ENCODE data around the gene MAML2.

MAML2 gene

DNA sequence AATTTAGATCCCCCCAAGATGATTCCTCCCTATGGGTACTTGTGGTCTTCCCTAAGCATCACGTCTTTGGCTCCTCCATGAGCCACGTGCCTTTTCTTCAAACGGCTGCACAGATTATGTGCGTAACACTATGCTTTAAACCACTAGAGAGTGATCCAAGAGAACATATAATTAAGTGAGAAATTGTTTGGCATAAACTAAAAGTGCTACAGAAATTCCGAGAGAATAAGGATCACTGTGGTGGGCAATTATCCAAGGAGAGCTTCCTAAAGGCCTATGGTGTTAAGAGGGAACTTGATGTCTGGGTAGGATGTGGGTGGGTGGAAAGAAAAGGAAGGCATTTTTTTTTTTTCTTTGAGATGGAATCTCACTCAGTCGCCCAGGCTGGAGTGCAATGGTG, 110.9 kb downstream of the MAML2 start:
- no peak for DNase-seq

DNA sequence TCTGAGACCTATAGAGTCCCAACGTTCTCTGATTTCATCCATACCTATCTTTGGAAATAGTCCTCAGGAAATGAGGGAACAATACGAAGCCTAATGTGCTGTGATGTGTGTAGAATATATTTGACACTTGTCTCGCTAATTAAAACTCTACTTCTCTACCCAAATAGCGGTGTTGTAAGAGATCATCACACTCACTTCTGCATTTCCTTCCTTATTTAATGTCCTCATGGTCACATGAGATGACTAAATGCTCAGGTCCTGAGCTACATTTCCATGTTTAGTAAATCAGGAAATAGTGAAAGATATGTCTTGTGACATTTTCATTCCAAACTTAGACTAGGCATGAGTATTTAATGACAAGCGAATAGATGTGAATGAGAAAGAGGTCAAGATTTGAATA, 112.3 kb downstream of the MAML2 start:
- DNase-seq = no peak

DNA sequence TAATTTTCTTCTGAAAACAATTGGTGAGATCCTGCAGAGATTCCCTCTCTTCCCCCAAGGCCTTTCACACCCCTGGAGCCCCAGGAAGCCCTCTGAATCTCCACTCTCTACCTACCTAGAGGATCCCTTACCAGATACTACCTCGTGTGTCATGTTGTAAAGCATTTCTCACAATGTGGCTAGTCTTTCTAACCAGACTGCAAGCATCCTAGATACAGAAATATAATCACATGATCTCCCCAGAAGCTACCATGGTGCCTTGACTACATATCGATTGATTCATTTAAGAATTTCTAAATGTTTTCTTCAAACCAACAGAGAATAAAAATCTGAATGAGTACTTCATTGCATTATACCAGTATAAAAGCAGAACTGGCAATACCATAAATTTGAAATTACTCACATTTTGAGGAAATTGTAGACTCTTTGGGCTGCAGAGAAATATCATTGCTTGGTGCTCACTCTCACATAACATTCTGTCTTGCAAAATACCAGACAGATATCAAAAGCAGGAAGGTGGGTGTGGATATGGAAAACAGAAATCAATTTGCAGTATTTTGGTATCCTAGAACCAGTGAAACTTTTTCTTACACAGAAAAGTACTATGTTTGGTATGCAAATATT, 113.5 kb downstream of the MAML2 start:
- no peak for DNase-seq

DNA sequence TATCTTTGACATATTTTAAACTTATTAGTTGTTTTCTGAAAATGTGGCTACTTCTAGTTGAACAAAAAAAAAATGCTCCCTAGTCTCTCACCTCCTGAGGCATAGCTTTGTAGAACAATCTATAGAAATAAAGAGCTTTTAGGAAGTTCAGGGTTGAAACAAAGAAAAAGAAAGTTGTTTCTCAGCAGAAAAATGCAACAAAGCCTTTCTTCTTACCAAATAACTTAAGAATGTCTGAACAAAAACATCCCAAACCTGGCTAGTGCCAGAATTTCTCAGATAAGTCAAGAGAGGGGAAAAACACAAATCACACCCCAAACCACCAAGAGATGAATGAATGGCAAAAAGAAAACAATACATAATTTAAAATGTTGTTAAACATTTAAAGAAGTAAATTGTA, 114.1 kb downstream of the MAML2 start:
- no peak for DNase-seq

DNA sequence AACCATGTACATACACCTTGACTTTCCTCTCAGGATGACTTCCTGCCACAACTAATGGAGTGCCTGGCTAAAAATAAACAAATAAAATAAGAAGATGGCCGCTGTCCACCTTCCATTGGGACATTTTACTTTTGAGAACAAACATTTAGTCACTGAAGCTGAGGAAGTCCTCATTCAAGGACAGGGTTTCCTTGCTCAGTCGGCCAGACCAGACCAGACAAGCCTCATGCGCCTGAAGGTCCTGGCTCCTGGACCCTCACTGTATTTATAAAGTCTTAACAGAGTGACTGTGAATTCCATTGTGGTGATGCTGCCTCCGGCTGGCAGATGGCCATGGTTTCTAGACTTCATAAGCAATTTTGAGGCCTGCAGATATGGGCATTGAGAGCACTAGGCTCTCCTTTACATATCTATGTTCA, 114.5 kb downstream of the MAML2 start:
- no peak for DNase-seq

DNA sequence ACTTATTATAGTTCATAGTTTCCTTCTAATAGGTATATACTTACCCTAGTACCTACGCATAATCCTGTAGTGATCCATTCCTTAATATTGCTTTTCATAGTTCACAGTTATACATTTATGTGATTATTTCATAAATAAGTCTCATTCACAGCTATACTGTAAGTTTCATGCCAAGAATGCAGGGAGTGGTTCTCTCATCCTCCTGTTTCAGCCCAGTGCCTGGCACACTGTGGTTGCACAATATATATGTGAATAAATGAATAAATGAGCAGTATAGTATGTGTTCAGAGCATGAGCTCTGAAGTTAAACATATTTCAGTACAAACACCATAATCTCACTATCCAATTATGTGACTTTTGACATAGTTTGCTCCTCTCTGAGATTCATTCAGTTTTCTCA, 115.8 kb downstream of the MAML2 start:
- no peak for DNase-seq

DNA sequence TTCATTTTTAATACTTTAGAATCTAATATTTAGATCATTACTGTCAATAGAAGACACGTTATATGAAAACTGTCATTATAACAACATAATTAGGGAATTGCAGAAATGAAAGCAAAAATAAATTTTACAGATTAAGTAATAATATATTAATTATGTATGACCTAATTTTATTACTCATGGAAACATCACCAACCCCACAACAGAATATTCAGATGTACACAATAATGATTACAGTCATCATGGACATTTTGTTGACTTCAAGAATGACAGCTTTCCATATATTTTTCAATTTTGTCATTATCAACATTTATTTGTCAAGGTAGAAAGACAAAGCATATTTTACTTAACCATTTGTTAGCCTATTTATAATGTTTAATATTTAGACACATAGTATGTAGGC, 119.9 kb downstream of the MAML2 start:
- no peak for DNase-seq

DNA sequence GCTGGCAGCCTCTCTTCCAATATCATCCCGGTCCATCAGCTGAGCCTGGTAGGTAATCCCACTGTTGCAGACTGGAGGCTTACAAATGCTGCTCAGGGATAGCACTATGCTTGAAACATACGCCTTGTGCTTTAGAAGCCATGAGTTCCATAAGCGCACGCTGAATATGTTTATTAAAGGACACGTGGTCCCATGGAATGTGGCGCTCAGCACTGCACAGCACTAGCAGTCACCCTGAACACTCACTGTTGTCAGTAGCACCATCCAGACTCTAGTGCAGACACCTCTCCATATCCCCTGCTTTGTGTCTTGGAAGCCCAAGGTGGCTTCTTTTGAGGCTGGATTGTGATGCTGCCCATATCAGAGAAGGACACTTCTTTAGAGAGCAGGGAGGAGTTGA, 120.9 kb downstream of the MAML2 start:
- no peak for DNase-seq

DNA sequence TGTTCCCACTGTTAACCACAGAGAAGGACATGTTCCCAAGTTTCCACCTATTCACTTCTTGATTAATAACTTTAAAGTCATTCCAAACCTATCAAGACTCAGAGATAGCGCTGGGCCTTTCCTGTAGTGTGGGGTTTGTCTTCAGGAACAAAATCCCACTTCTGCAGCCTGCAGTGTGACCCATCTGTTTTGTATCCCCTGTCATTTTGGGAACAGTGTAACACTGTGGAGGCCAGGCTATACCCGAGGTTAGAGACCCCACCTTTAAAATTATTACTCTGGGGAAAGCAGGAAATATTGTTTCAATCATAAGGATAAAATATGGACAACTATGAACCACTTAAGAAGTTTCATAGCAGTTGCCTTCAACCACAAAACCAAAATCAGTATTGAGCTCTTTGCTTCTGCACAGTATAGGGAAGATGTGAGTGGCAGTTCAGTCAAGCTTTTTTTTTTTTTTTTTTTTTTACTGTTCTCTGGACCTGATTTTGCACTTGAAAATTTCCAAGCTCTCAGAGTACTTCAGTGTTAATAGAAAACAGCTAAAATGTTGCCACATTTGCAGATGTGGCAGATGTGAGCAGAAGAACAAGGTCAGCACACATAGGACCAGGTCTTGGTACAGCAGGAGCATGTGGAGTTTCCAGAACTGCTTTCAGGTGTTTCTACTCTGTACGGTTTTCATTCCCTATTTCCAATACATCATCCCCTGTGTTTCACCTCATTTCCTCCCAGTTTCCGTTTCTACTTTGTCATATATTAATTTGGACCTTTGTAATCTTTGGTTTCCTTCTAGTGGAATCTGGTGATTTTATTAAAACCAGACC, 121.5 kb downstream of the MAML2 start:
- DNase-seq = no peak

DNA sequence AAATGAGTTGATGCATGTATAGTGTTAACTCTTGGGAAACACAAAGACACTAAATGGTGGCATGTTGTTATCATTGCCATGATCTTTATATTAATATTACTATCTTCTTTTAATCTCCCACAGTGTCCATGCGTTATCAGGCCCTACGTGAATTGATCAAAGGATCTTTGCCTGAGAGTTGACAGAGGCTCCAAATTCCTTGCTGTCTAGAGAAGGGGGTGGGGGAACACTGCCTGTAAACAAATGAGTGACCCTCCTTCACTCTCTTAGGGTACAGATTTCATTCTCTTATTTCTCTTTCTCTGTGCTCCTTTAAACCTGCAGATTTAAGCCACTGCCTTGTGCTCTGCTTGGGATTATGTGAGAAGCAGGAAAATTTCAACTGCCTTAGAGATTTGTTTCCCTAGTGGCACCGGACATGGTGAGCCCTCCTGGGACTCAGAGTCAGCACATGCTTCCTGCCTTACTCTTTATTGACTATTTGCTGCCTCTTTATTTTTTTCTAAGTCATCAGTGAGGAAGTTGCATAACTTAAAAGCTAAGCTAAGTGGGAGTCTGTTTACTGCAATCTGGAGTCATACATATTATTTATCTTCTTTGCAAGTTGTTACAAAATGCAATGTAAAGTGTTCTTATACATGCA, 122.9 kb downstream of the MAML2 start:
- DNase-seq = no peak

DNA sequence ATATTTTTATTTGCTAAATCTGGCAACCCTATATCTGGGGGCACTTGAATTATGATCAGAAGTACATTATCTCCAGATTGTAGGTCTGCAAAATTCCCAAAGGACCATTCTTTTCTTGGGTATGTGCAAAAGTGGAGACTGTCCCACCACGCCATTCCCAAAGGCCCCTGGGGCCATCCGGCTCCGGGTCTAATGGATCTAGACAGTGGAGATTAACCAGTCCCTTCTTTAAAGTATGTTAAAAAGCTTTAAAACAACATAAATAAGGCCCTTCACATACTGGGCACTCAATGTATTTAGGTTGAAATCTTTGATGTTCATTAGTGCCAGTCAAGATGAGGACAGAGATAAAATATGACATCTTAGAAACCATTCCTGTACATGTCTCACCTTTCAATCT, 124.1 kb downstream of the MAML2 start:
- DNase-seq = no peak

DNA sequence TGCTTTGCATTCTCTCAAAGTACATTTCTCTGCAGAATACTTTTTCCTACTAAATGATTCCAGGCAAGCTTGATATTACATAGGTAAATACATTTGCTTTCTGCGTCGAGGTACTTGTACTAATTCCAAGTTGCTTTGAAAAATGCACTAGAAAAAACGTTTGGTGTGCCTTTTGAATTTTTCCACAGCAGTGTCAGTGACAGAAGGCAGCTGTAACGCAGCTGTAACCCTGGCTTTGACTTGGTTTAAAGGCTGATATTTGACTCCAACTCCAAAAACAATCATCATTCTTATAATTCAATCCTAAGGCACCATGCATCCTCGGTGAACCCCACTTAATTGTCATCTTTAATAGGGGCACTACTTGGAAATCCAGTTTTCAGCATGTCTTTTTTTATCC, 125.0 kb downstream of the MAML2 start:
- DNase-seq = no peak

DNA sequence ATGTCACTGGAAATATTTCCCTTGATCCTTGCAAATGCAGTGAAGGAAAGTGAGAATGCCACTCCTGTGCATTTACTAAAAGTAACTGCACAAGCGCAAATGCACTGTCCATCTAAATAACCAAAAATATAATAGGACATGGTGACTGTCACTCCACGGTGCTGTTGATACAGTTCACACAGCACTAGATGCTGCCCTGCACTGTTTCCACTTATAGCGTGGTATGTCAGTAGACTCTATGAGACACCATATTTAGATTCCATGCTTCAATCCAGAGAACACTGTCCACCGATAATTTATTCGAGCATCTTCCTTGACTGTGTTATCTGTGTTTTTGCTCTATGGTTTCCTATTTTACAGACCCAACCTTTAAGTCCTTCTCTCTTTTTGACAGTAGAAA, 125.8 kb downstream of the MAML2 start:
- no peak for DNase-seq

DNA sequence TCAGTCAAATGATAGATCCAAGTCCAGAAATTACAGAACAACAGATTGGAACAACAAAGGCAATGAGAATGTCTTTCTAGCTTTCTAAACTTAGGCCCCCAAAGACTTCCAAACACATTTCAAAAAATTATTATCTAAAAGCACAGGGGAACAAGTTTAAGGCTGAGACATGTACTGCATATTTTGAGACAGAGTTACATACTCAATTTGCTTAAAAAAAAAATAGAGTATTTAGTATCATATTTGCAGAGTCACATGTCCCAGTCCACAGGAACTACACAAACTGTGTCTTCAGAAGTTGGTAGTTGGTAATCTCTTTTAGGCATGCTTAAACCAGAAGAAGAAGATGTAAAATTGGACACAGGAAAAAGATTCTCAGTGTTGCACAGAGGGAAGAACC, 127.2 kb downstream of the MAML2 start:
- DNase-seq = no peak

DNA sequence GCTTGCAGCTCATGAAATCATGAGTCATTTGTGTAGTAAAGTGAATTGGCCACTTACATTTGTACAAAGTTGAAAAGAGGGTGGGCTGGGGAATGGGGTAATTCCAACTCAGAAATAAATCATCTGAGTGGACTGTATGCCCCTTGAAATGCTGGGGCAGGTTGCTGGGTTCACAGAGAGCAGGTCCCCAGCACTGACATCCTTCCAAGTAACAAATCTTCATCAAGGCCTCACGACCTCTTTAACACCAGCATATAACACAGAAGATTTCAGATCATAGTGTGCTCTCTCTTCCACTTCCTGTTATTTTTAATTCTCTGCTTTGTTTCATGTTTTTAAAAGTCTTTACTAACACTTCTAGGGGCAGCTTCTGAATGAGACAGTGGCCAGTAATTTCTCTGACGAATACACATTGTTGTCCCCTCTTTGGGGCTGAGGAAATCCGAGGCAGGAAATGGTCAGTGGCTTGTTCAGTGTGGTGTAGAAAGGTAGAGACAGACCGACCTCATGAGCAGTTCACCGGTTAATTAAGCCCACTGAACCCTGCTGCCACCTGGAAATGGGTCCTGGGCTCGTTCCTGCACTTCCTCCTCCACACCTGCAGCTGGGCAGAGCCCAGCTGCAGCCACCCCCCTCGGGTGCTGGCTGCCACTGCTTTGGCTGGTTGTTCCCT, 127.7 kb downstream of the MAML2 start:
- no peak for DNase-seq

DNA sequence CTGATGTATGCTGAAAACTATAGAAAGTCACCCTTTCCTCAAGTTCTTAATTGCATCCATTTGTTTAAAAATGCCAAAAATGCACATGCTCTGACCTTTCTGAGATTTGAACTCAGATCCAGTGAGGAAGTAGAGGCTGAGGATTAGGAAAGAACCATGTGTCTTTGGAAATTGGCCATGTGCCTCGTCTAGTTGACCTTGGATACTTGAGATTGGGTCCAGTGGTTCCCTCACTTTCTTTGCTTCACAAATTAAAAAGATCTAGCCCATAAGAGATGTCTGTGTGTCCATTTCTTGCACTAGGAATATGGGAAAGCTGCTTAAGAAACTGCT, 128.3 kb downstream of the MAML2 start:
- DNase-seq = no peak

DNA sequence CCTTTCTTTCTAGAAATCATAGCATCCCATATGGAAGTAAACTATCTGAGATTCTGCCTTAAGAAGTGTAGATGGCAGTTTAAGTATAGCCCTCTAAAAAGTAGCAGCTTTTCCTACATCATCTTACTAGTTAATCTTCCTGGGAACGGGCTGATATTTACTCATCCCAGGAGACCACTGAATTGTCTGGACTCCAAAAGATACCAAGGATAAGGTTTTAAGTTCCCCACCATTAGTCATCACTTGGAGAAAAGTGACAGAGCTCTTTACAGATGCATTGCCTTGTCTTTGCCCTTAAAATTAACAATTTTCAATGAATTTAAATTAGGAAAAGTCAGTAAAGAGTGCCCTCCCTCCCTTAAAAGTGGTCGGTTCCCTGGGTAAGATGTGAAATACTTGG, 129.5 kb downstream of the MAML2 start:
- no peak for DNase-seq

DNA sequence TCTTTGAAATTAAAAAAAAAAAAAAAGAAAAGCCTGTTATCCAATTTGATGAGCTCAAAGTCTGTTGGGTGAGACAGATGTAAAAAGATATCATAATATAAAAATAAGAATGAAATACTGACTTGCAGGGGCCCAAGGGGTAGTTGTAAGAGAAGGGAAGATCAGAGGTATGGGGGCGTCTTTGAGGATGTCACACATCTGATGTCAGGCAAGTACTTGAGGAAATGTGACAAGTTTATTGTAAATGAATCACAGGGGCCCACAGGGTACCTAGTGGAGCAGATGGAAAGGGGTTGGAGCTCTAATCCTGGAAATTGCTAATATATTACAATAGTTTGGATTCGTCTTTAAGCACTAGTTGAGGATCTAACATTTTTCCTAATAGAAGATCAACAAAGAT, 131.6 kb downstream of the MAML2 start:
- DNase-seq = no peak

DNA sequence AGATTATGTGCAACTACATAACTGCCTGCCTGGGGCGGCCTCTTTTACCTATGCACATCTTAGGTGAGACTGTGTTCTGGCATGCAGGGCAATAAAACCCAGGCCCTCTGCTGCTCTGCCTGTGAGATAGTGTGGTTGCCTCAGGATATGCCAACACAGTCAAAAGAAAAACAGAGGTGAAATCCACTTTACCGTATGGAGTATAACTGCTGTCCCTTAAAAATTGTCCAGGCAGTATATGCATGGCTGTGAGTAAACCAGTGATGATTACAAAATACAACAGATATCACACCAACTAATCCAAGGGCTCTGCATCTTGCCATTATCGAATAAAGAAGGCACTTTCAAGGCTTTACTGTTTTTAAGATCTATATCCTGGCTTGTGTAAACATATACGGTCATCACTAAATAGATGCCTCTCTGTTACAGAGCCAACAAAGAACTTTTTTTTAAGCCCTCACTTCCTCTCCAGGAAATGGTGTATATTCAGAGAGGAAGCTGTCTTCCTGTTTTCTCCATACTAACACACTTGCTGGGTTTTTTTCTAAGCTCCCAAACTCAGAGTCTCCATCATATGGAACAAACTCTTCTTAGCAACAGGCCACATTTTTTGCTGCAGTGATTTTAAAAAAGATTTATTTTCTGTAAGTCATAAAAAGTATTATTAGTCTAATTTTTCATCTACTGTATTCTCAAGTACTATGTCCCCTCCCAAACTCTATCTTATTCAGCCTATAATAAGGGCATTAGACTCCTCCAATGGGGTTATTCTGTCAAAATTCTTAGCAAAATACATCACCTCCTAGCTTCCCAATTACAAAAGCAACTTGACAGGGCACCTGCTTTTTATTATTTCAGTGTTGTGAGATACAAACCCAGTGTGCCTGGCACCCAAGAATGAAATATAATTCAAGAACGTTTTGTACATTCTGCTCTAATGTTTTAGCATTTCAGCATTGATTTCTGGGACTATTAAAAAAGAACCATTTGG, 135.2 kb downstream of the MAML2 start:
- DNase-seq = no peak

DNA sequence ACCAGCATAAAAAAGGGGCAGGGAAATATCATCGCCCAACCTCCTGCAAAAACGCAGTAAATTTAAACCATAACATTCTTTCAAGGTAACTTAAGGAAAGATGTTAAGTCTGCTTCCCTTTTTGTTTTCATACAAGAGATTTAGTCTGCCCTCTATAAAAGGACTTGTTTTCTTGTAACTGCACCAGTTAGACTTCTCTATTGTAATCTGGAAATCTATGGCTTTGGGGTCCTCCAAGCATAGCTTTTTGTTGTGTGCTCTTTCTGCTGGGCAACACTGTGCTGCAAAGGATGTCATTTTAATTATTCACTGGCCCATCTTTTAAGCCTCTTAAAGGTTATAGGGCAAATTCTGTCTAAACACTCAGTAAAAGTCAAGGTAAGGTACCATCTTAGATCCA, 136.0 kb downstream of the MAML2 start:
- DNase-seq = no peak

DNA sequence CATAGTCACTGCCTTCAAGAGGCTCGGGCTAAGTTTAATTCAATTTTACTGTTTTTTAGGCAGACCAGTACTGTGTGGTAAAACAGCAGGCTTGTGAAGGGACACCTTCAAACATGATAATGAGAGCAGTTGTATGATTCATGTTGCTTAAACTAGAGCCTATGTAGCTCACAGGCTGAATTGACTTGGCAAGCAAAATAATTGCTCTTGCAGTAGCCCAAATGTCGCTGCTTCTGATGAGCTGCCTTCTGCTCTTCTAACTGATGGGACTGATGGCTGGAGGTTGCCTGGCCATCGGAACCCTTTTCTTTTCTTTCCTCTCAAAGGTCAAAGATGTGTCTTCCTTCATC, 137.6 kb downstream of the MAML2 start:
- no peak for DNase-seq

DNA sequence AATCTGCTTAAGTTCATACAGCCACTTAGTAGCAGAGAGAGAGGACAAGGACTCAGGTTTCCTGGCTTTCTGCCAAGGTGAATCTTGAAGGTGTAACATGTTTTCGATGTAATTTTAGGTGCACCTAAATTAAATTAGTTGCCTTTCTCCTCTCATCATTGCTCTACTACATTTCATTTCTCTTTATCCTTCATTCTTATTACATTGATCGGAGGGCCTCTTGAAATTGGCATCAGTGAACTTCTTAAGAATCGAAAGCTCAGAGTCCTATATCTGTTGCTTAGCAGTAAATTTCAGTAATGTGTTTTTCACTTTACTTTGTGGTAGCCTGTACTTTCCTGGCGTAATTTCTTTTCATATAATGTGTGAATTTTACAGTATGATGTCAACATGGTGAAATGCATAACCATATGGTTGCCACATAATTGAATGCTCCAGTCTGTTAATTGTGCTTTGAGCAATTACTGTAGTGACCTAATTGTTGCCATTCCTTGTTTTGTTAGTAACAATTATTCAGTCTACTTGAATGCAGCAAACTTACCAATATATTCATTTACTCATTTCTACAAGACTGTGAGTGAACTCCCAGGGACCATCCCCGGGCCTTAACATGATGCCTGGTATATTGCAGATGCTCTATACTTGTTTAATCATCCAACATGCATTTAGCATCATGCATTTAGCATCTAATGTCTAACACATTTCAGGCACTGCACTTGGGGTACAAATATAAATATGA, 138.1 kb downstream of the MAML2 start:
- DNase-seq = peak; percentile 31
